ENCODE results near the gene ATG16L2. TPM values are rescaled to one million over a fixed set of nuclear protein-coding genes. Genes with fewer than 3 reads are reported as not detected.

Gene ATG16L2
- total and polyA plus RNA-seq, 10 of the 15 experiments (the other 5 are each of a cell fraction or from before 2014, with no cell fraction given) = 1.9 to 67.7 (median 30.4) TPM

GRCh38 chr11:72813740-72814285 lies 398 bp upstream of the ATG16L2 start (continued):
- no peak for TF ChIP-seq ZBTB33 (IDR thresholded peaks at IDR 0.05)
- no peak for TF ChIP-seq IKZF2 (IDR thresholded peaks at IDR 0.05)
- TF ChIP-seq EED (IDR thresholded peaks at IDR 0.05; ENCODE audit: low read depth) = peak; percentile 33; the same call in 1 of the 2 replicates
- TF ChIP-seq PRDM15 (CRISPR knock-in tag; IDR thresholded peaks at IDR 0.05) = no peak
- 0 out of 4 replicates have a peak, but pooled peaks of 1 of the 2 experiments have one; percentile 2 for TF ChIP-seq EP300 (IDR thresholded peaks at IDR 0.05; ENCODE audit: borderline replicate concordance in 1 of 2, control insufficient read depth in 1 of 2, low read depth in 2 of 2, low read length in 2 of 2)
- 0 out of 2 replicates have a peak, but pooled peaks have one; percentile 26 for TF ChIP-seq TBL1XR1 (IDR thresholded peaks at IDR 0.05; ENCODE audit: low read depth, low read length)
- no peak for TF ChIP-seq ZNF592 (IDR thresholded peaks at IDR 0.05)
- no peak for TF ChIP-seq IRF5 (IDR thresholded peaks at IDR 0.05; ENCODE audit: borderline replicate concordance)
- TF ChIP-seq SREBF1 (IDR thresholded peaks at IDR 0.05; ENCODE audit: low read length) = peak; percentile 96
- TF ChIP-seq SKIL (IDR thresholded peaks at IDR 0.05; ENCODE audit: low read depth, poor library complexity, severe bottlenecking) = peak; percentile 83
- TF ChIP-seq ZZZ3 (IDR thresholded peaks at IDR 0.05; ENCODE audit: control insufficient read depth, insufficient read length, low read depth) = no peak
- TF ChIP-seq PAX5 (IDR thresholded peaks at IDR 0.05; ENCODE audit: borderline replicate concordance, low read depth, low read length) = 0 out of 2 replicates have a peak, but pooled peaks have one; percentile 10
- TF ChIP-seq ATF3 (IDR thresholded peaks at IDR 0.05; ENCODE audit: borderline replicate concordance, extremely low read depth, low read depth, low read length) = no peak
- no peak for TF ChIP-seq ZNF24 (IDR thresholded peaks at IDR 0.05)
